ENCODE measurements around the gene MIA. TPM values are rescaled to one million over a fixed set of nuclear protein-coding genes. Genes with fewer than 3 reads are reported as not detected.

MIA gene
- total and polyA plus RNA-seq, 2 of the 4 experiments (the other 2 are of a cell fraction), result 0.44 TPM; not detected in 1

DNA sequence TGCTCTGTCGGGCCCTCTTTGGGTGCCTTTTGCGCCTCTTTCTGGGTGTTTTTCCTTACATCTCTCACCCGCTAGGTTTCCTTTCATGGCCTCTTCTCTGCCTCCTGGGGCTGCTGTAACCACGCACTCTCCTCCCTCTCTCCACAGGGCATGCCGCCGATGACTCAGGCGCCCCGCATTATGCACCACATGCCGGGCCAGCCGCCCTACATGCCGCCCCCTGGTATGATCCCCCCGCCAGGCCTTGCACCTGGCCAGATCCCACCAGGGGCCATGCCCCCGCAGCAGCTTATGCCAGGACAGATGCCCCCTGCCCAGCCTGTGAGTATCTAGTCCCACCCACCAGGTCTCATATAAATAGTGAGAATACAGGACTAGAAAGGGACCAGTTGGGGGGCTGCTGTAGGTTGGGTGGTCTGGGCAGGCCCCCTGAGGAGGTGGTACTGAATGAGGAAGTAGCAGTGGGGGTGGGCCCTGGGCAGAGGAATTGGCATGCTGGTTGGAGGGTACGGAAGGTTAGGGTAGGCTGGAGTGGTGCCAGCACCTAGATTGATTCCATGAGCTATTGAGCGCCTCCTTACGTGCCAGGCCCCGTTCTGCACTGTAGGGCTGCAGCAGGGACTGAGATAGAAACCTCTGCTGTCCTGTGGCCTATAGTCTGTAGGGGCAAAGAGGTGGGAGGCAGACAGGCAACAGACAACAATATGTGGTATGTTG, 12.4 kb upstream of the MIA start:
- Histone ChIP-seq H3K4me1 (ENCODE audit: control insufficient read depth, insufficient read depth, low read length) (no peaks in the 10 kb centered on the region), H3K27me3 (ENCODE audit: control insufficient read depth, insufficient read depth, low read length) (no peaks in the 10 kb centered on the region), H4K8ac (ENCODE audit: low read depth in 2 of 2, low read length in 2 of 2) (no peak overlapping the region), H3K18ac (ENCODE audit: low read depth, low read length) (no peak overlapping the region), H2BK120ac (ENCODE audit: low read depth, low read length) (no peak overlapping the region), H3K4me3 (ENCODE audit: insufficient read depth, low read depth, low read length) (no peak overlapping the region), H3K56ac (ENCODE audit: extremely low read depth, insufficient read depth, low read length) (no peak overlapping the region), H2AFZ (replicated peaks; ENCODE audit: low read length, poor library complexity) (no peak overlapping the region), H2BK15ac (ENCODE audit: low read depth, low read length) (no peak overlapping the region), H3K4ac (ENCODE audit: low read depth, low read length) (no peak overlapping the region), H2BK5ac (ENCODE audit: low read depth, low read length, poor library complexity, severe bottlenecking) (no peak overlapping the region), H3K14ac (replicated peaks; ENCODE audit: low read depth, low read length) (no peak overlapping the region), H4K20me1 (ENCODE audit: insufficient read depth, low read length) (peaks cover 8% of the 10 kb centered on the region), H3K36me3 (ENCODE audit: control insufficient read depth, insufficient read depth, low read length) (peaks cover 80% of the 10 kb centered on the region), H4K91ac (ENCODE audit: insufficient read depth, low read depth, low read length) (no peak overlapping the region), H3K79me1 (ENCODE audit: low read depth in 1 of 2, low read length in 2 of 2) (peaks cover 26 to 39% of the 10 kb centered on the region in 2 experiments), H3K23ac (ENCODE audit: low read depth, low read length) (no peak overlapping the region), H4K5ac (ENCODE audit: low read depth, low read length) (no peak overlapping the region), H3K27ac (ENCODE audit: insufficient read depth, low read length) (no peak overlapping the region), H3K9ac (ENCODE audit: low read depth, low read length) (no peak overlapping the region), H3K9me1 (ENCODE audit: insufficient read depth, low read length) (no peaks in the 10 kb centered on the region), H3K9me3 (ENCODE audit: control insufficient read depth, insufficient read depth, low read length) (no peaks in the 10 kb centered on the region), H2AK9ac (replicated peaks; ENCODE audit: low read depth, low read length, poor library complexity) (no peak overlapping the region), H2AK5ac (ENCODE audit: low read depth, low read length) (no peak overlapping the region), H2BK20ac (ENCODE audit: low read depth, low read length) (no peak overlapping the region), H3K4me2 (ENCODE audit: low read depth, low read length) (no peak overlapping the region)
- in situ Hi-C loops (cut with MboI; ENCODE audit: low sequenced_read_pairs), result no loop called here
- no peak for ATAC-seq (ENCODE audit: low read depth)
- TF ChIP-seq, protein P1, sequence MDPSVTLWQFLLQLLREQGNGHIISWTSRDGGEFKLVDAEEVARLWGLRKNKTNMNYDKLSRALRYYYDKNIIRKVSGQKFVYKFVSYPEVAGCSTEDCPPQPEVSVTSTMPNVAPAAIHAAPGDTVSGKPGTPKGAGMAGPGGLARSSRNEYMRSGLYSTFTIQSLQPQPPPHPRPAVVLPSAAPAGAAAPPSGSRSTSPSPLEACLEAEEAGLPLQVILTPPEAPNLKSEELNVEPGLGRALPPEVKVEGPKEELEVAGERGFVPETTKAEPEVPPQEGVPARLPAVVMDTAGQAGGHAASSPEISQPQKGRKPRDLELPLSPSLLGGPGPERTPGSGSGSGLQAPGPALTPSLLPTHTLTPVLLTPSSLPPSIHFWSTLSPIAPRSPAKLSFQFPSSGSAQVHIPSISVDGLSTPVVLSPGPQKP (IDR thresholded peaks at IDR 0.05; ENCODE audit: borderline replicate concordance, low read depth, low read length), result no peak
- TF ChIP-seq FOS (IDR thresholded peaks at IDR 0.05; ENCODE audit: low read depth, low read length), result no peak
- TF ChIP-seq, protein P2, sequence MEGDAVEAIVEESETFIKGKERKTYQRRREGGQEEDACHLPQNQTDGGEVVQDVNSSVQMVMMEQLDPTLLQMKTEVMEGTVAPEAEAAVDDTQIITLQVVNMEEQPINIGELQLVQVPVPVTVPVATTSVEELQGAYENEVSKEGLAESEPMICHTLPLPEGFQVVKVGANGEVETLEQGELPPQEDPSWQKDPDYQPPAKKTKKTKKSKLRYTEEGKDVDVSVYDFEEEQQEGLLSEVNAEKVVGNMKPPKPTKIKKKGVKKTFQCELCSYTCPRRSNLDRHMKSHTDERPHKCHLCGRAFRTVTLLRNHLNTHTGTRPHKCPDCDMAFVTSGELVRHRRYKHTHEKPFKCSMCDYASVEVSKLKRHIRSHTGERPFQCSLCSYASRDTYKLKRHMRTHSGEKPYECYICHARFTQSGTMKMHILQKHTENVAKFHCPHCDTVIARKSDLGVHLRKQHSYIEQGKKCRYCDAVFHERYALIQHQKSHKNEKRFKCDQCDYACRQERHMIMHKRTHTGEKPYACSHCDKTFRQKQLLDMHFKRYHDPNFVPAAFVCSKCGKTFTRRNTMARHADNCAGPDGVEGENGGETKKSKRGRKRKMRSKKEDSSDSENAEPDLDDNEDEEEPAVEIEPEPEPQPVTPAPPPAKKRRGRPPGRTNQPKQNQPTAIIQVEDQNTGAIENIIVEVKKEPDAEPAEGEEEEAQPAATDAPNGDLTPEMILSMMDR (conservative IDR thresholded peaks at IDR 0.05; ENCODE audit: low read depth, low read length), result no peak
- no peak for TF ChIP-seq MXI1 (IDR thresholded peaks at IDR 0.05; ENCODE audit: borderline replicate concordance, low read depth, low read length)
- TF ChIP-seq NFE2L2 (IDR thresholded peaks at IDR 0.05; ENCODE audit: low read depth, low read length), result no peak
- POLR2A ChIA-PET (ENCODE audit: unreplicated experiment), result no interaction called here
- no TSS peak for BruUV-seq (replicated peaks)
- CTCF ChIA-PET, result no interaction called here
- no peak for DNase-seq
- 89% methylated on average over 7 of the region's 17 CpGs; no CpG with 5 or more reads in 1 of the 2 experiments for WGBS, 2 experiments (ENCODE audit: extremely low coverage in 2 of 2, insufficient read length in 1 of 2)
- intact Hi-C loops (cut with micrococcal nuclease), result no loop called here
- dilution Hi-C loops (cut with HindIII; ENCODE audit: low sequenced_read_pairs, unreplicated experiment), result no loop called here
